DOHH2 (cell line): ENCODE measurements around the gene VGF.
"Not testable (repeated sequence)": the region's sequence is repeated elsewhere in the genome, so short reads cannot be mapped to it uniquely, and the experiment has no call there.

Source experiments
- H3F3A ChIP-seq: fragments of 200-600 bp; sonication (generic), shearing (Covaris generic); 2 replicates; pipeline ENCODE4 v1.6.0; 2016; ENCODE audit warnings: antibody characterized with exemption, mild to moderate bottlenecking; ENCODE audit not compliant: control insufficient read depth, insufficient read depth
- H3K27ac ChIP-seq: fragments of 200-600 bp; sonication (generic); 2 replicates; pipeline ENCODE4 v1.5.1; 2014; ENCODE audit warnings: low read depth, mild to moderate bottlenecking, low read length, moderate library complexity
- H3K27me3 ChIP-seq: fragments of 200-600 bp; sonication (generic); 2 replicates; pipeline ENCODE4 v1.6.1; 2014; ENCODE audit warnings: mild to moderate bottlenecking, low read length, mixed read lengths; ENCODE audit not compliant: control insufficient read depth
- H3K36me3 ChIP-seq: fragments of 200-600 bp; sonication (generic); 2 replicates; pipeline ENCODE4 v1.6.1; 2014; ENCODE audit warnings: mild to moderate bottlenecking, low read length, moderate library complexity, mixed read lengths; ENCODE audit not compliant: control insufficient read depth
- H3K4me1 ChIP-seq: fragments of 200-600 bp; sonication (generic); 2 replicates; pipeline ENCODE4 v1.6.1; 2014; ENCODE audit warnings: mild to moderate bottlenecking, low read length, mixed read lengths; ENCODE audit not compliant: control insufficient read depth
- H3K4me2 ChIP-seq: fragments of 200-600 bp; sonication (generic); 2 replicates; pipeline ENCODE4 v1.6.0; 2014; ENCODE audit warnings: mild to moderate bottlenecking, low read length, moderate library complexity
- H3K4me3 ChIP-seq: fragments of 200-600 bp; sonication (generic); 2 replicates; pipeline ENCODE4 v1.5.1; 2014; ENCODE audit warnings: mild to moderate bottlenecking, low read length, mixed read lengths
- H3K79me2 ChIP-seq: fragments of 200-600 bp; sonication (generic); 2 replicates; pipeline ENCODE4 v1.6.1; 2014; ENCODE audit warnings: mild to moderate bottlenecking, low read length, mixed read lengths; ENCODE audit not compliant: control insufficient read depth
- H3K9me2 ChIP-seq: fragments of 200-600 bp; sonication (generic); replicated peaks from 2 replicates; pipeline ENCODE4 v1.6.1; 2014; ENCODE audit warnings: mild to moderate bottlenecking, low read length, mixed read lengths; ENCODE audit not compliant: control insufficient read depth
- H3K9me3 ChIP-seq: fragments of 200-600 bp; sonication (generic); 2 replicates; pipeline ENCODE4 v1.6.1; 2014; ENCODE audit warnings: antibody characterized with exemption, low read length, mixed read lengths; ENCODE audit not compliant: control insufficient read depth, insufficient read depth
- H4K20me1 ChIP-seq: fragments of 200-600 bp; sonication (generic); 2 replicates; pipeline ENCODE4 v1.6.0; 2014; ENCODE audit warnings: low read depth, mild to moderate bottlenecking, antibody characterized with exemption, low read length, moderate library complexity; ENCODE audit not compliant: control insufficient read depth, insufficient read depth
- CTCF ChIP-seq: fragments of 200-600 bp; sonication (generic); IDR thresholded peaks from one replicate; pipeline ENCODE4 v1.5.1; 2014; ENCODE audit warnings: antibody characterized with exemption, mild to moderate bottlenecking, low read depth, low read length; ENCODE audit not compliant: poor library complexity, severe bottlenecking
- EZH2phosphoT487 ChIP-seq: fragments of 200-600 bp; sonication (generic); IDR thresholded peaks from 2 replicates; pipeline ENCODE4 v1.6.1; 2017; ENCODE audit warnings: borderline replicate concordance, mild to moderate bottlenecking, antibody characterized with exemption, low read length, moderate library complexity, mixed read lengths

Gene VGF

GRCh38 chr7:101115215-101115614, 50.2 kb downstream of the VGF start:
- Histone ChIP-seq H3F3A (no peaks in the 10 kb centered on the region), H4K20me1 (no peaks in the 10 kb centered on the region), H3K9me3 (no peaks in the 10 kb centered on the region), H3K4me2 (no peak overlapping the region), H3K9me2 (no peaks in the 10 kb centered on the region), H3K36me3 (no peaks in the 10 kb centered on the region), H3K4me1 (no peaks in the 10 kb centered on the region), H3K27ac (no peak overlapping the region), H3K79me2 (no peaks in the 10 kb centered on the region), H3K4me3 (no peak overlapping the region), H3K27me3 (peaks cover 6% of the 10 kb centered on the region; the same call in 1 of the 2 replicates)
- no peak for TF ChIP-seq EZH2phosphoT487
- TF ChIP-seq CTCF: no peak

- no peaks in the 10 kb centered on the region for H3K9me2 ChIP-seq
- no peaks in the 10 kb centered on the region for H3K36me3 ChIP-seq
- no peaks in the 10 kb centered on the region for H4K20me1 ChIP-seq
- H3K4me2 ChIP-seq: no peak overlapping the region
- H3K9me3 ChIP-seq: no peaks in the 10 kb centered on the region
- no peaks in the 10 kb centered on the region for H3K79me2 ChIP-seq
- no peak for TF ChIP-seq CTCF
- no peak for TF ChIP-seq EZH2phosphoT487
- no peak overlapping the region for H3K4me3 ChIP-seq
- no peaks in the 10 kb centered on the region for H3K4me1 ChIP-seq
- peaks cover 5% of the 10 kb centered on the region; the same call in 1 of the 2 replicates for H3K27me3 ChIP-seq
- H3F3A ChIP-seq: no peaks in the 10 kb centered on the region
- H3K27ac ChIP-seq: no peak overlapping the region
Observed at GRCh38 chr7:101114492-101114891, 50.9 kb downstream of the VGF start.

- no peaks in the 10 kb centered on the region; the same call in 1 of the 2 replicates for H3K4me1 ChIP-seq
- H3F3A ChIP-seq: no peaks in the 10 kb centered on the region
- H3K4me2 ChIP-seq: no peak overlapping the region
- H3K79me2 ChIP-seq: no peaks in the 10 kb centered on the region
- H4K20me1 ChIP-seq: no peaks in the 10 kb centered on the region
- H3K36me3 ChIP-seq: no peaks in the 10 kb centered on the region
- H3K27me3 ChIP-seq: peaks cover 9% of the 10 kb centered on the region
- H3K9me3 ChIP-seq: no peaks in the 10 kb centered on the region
- no peak overlapping the region for H3K4me3 ChIP-seq
- H3K27ac ChIP-seq: no peak overlapping the region
- no peaks in the 10 kb centered on the region for H3K9me2 ChIP-seq
- TF ChIP-seq EZH2phosphoT487 (no peak), CTCF (no peak)
Observed at GRCh38 chr7:101113836-101114235, 51.5 kb downstream of the VGF start.

- H4K20me1 ChIP-seq, H3K27ac ChIP-seq, H3K36me3 ChIP-seq, H3K4me2 ChIP-seq, H3K9me2 ChIP-seq, H3F3A ChIP-seq, H3K4me1 ChIP-seq, H3K4me3 ChIP-seq, H3K9me3 ChIP-seq, H3K79me2 ChIP-seq: not testable (repeated sequence)
- peaks cover 16% of the 10 kb centered on the region for H3K27me3 ChIP-seq
Observed at GRCh38 chr7:101113140-101113539, 52.2 kb downstream of the VGF start.
